Breast epithelium (tissue), 4 donors: ENCODE data around the gene CHD5. TPM values are rescaled to one million over a fixed set of nuclear protein-coding genes. Genes with fewer than 3 reads are reported as not detected.

Source experiments
- DNase-seq, 2 donors: peaks; one replicate each; pipeline ENCODE4 v3.0.0-alpha.2; 2019; ENCODE audit warnings: low spot score in 2 of 2
- H3K27ac ChIP-seq, 2 donors: fragments of 200-600 bp; sonication (generic) in 1 of 2; one replicate each; pipeline ENCODE4 v1.5.1; 2016 to 2019; ENCODE audit warnings: mild to moderate bottlenecking in 1 of 2
- H3K27me3 ChIP-seq, 2 donors: fragments of 200-600 bp; sonication (generic) in 1 of 2; one replicate each; pipeline versions ENCODE4 v1.5.1 to v1.6.0; 2017 to 2019; ENCODE audit warnings: control low read depth in 1 of 2, mild to moderate bottlenecking in 1 of 2
- H3K36me3 ChIP-seq: fragments of 200-600 bp; one replicate; pipeline ENCODE4 v1.5.1; 2019
- H3K4me1 ChIP-seq, 2 donors: fragments of 200-600 bp; sonication (generic); one replicate each; pipeline ENCODE4 v1.5.1; 2016 to 2019; ENCODE audit warnings: control low read depth in 1 of 2
- H3K4me3 ChIP-seq, 3 donors: fragments of 200-600 bp; sonication (generic); 1 replicate in 2 of 3; 2 replicates in 1 of 3; pipeline ENCODE4 v1.5.1; 2016 to 2019; ENCODE audit warnings: mild to moderate bottlenecking in 3 of 3, moderate library complexity in 2 of 3
- H3K9me3 ChIP-seq, 2 donors: fragments of 200-600 bp; sonication (generic) in 1 of 2; one replicate each; pipeline ENCODE4 v1.5.1; 2016 to 2019; ENCODE audit warnings: control low read depth in 1 of 2
- CTCF ChIP-seq, 3 donors: fragments of 450-650 bp; IDR thresholded peaks; one replicate each; pipeline ENCODE4 v1.5.1; 2016 to 2017; ENCODE audit warnings: antibody characterized with exemption in 3 of 3, mild to moderate bottlenecking in 3 of 3, moderate library complexity in 3 of 3
- POLR2A ChIP-seq: fragments of 450-650 bp; IDR thresholded peaks from one replicate; pipeline ENCODE4 v1.6.1; 2016; ENCODE audit warnings: antibody characterized with exemption, mild to moderate bottlenecking, moderate library complexity
- POLR2AphosphoS5 ChIP-seq, 3 donors: sonication (generic); formaldehyde crosslinking; IDR thresholded peaks; one replicate each; pipeline ENCODE4 v1.6.1; 2017; ENCODE audit warnings: antibody characterized with exemption in 3 of 3
- intact Hi-C: fragments of 100-400 bp; cut with DNase I; formaldehyde crosslinking; loops from one replicate; pipeline ENCODE4 v1.15.1; 2023; ENCODE audit warnings: low total_unique reads
- total RNA-seq, 3 donors: library from RNA; depleted of rRNA; stranded (reverse); fragments of >200 nt; gene quantifications; one replicate each; pipeline ENCODE4 v1.1.0, GENCODE V29; 2016

CHD5 gene
- total RNA-seq, 3 donors from 2014 or later, result under 0.01 to 0.33 (median 0.15) TPM

DNA sequence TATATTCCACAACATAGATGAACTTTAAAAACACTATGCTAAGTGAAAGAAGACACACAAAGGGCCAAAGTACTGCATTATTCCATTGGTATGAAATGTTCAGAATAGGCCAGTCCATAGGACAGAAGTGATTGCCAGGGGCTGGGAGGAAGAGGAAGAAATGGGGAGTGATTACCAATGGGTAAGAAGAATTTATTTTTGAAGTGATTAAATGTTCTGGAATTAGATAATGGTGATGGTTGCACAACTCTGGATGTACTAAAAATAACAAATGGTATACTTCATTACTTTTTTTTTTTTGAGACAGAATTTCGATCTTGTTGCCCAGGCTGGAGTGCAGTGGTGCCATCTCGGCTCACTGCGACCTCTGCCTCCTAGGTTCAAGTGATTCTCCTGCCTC lies 61.7 kb downstream of the CHD5 start:
- no peak overlapping the region for H3K4me3 ChIP-seq

GRCh38 chr1:6117624-6118023 lies 62.5 kb downstream of the CHD5 start:
- H3K4me1 ChIP-seq, result no peaks in the 10 kb centered on the region
- H3K4me3 ChIP-seq, result no peak overlapping the region
- intact Hi-C loops, result no loop called here
- H3K27me3 ChIP-seq, result no peaks in the 10 kb centered on the region
- TF ChIP-seq CTCF (IDR thresholded peaks at IDR 0.05) (no peak), POLR2AphosphoS5 (IDR thresholded peaks at IDR 0.05) (no peak)
- DNase-seq, result no peak
- no peak overlapping the region for H3K27ac ChIP-seq
- no peaks in the 10 kb centered on the region for H3K36me3 ChIP-seq
- H3K9me3 ChIP-seq, result peaks cover 0 to 13% of the 10 kb centered on the region in 2 donors

More for the DNA sequence above, 61.7 kb downstream of the CHD5 start:
- no peaks in the 10 kb centered on the region for H3K27me3 ChIP-seq
- no peak for DNase-seq
- intact Hi-C loops, result no loop called here
- no peak overlapping the region for H3K27ac ChIP-seq
- peaks cover 0 to 13% of the 10 kb centered on the region in 2 donors for H3K9me3 ChIP-seq
- no peaks in the 10 kb centered on the region for H3K4me1 ChIP-seq
- TF ChIP-seq POLR2AphosphoS5 (IDR thresholded peaks at IDR 0.05) (no peak), CTCF (IDR thresholded peaks at IDR 0.05) (no peak), POLR2A (no peak)
- no peaks in the 10 kb centered on the region for H3K36me3 ChIP-seq

- Histone ChIP-seq H3K4me3 (no peak overlapping the region), H3K36me3 (no peaks in the 10 kb centered on the region), H3K27ac (no peak overlapping the region), H3K27me3 (no peaks in the 10 kb centered on the region), H3K4me1 (no peaks in the 10 kb centered on the region), H3K9me3 (peaks cover 0 to 13% of the 10 kb centered on the region in 2 donors)
- intact Hi-C loops, result no loop called here
- DNase-seq, result no peak
- TF ChIP-seq POLR2A, result no peak
- TF ChIP-seq CTCF (IDR thresholded peaks at IDR 0.05), result no peak
- TF ChIP-seq POLR2AphosphoS5 (IDR thresholded peaks at IDR 0.05), result no peak
Measured at GRCh38 chr1:6117064-6117463, 63.1 kb downstream of the CHD5 start.

- TF ChIP-seq CTCF (IDR thresholded peaks at IDR 0.05), result no peak
- no peak for TF ChIP-seq POLR2A
- no peak for TF ChIP-seq POLR2AphosphoS5 (IDR thresholded peaks at IDR 0.05)
- DNase-seq, result no peak
- intact Hi-C loops, result no loop called here
Measured at GRCh38 chr1:6116137-6116536, 64.0 kb downstream of the CHD5 start.

DNA sequence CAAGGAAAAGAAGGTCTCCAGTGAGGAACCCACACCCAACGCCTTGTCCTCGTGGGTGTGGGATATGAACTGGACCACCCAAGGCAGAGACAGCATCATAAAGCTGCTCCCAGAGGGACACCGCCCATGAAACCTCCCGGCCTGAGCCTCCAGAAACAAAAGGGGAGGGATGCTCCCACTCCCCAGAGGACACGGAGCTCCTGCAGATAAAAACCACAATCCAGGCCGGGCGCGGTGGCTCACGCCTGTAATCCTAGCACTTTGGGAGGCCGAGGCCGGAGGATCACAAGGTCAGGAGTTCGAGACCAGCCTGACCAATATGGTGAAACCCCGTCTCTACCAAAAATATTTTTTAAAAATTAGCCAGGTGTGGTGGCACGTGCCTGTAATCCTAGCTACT lies 66.4 kb downstream of the CHD5 start:
- DNase-seq, result no peak
- Histone ChIP-seq H3K4me1 (no peaks in the 10 kb centered on the region), H3K27me3 (peaks cover 0 to 14% of the 10 kb centered on the region in 2 donors), H3K27ac (no peak overlapping the region), H3K36me3 (no peaks in the 10 kb centered on the region), H3K9me3 (peaks cover 0 to 13% of the 10 kb centered on the region in 2 donors), H3K4me3 (no peak overlapping the region)
- intact Hi-C loops, result no loop called here
- TF ChIP-seq CTCF (IDR thresholded peaks at IDR 0.05), result no peak
- TF ChIP-seq POLR2A, result no peak
- TF ChIP-seq POLR2AphosphoS5 (IDR thresholded peaks at IDR 0.05), result no peak

More at GRCh38 chr1:6116137-6116536, 64.0 kb downstream of the CHD5 start:
- Histone ChIP-seq H3K4me3 (no peak overlapping the region), H3K9me3 (peaks cover 0 to 13% of the 10 kb centered on the region in 2 donors), H3K4me1 (no peaks in the 10 kb centered on the region), H3K27me3 (no peaks in the 10 kb centered on the region), H3K27ac (no peak overlapping the region), H3K36me3 (no peaks in the 10 kb centered on the region)
